ENCODE results near the gene FBXW10B.
"Not testable (repeated sequence)": the region's sequence is repeated elsewhere in the genome, so short reads cannot be mapped to it uniquely, and the experiment has no call there.

FBXW10B gene

DNA sequence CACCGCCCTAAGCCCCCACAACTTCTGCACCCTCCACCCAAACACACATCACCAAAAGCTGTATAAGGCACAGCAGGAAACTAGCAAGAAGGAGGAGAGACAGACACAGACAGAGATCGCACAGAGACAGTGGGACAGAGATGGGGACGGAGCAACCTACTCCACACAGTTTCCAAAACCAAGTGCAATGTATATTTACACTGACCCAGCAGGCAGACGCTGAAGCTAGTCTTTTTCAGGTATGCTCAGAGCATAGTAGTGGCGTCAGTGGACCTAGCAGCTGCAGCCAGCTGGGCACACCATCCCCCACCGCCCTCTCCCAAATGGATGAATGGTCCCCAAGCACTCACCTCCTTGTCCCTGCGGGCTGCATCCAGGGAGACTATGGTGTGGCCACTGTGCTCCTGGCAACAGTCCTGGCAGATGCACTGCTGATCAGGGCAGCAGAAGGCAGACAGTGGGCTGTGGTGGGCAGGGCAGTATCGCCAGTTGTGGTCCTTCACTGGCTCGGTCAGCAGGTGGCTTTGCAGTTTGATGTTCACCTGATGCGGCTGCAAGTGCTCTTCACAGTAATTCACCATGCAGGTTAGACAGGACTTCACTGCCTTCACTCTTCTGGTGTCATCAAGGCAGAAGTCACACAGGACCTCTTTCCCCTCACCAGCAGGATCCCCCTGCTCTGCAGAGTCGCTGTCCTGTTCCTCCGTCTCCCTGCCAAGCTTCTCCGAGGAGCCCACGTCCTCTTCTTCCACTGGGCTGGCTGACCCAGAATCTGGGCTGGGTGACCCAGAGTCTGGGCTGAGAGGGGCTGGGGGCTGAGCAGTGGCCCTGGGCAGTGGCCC, 31.5 kb upstream of the FBXW10B start:
- no peak for DNase-seq (ENCODE audit: low spot score)
- no peak for TF ChIP-seq CTCF (IDR thresholded peaks at IDR 0.05; ENCODE audit: extremely low read depth, insufficient read depth, missing control alignments)
- in situ Hi-C loops (cut with MboI; ENCODE audit: low pct_unique_long_range_greater_than_20kb, low sequenced_read_pairs, unreplicated experiment): no loop called here

GRCh38 chr17:15649861-15650421, 30.4 kb upstream of the FBXW10B start:
- no peak for DNase-seq (ENCODE audit: low spot score)
- no peak for TF ChIP-seq CTCF (IDR thresholded peaks at IDR 0.05; ENCODE audit: extremely low read depth, insufficient read depth, missing control alignments)
- in situ Hi-C loops (cut with MboI; ENCODE audit: low pct_unique_long_range_greater_than_20kb, low sequenced_read_pairs, unreplicated experiment): no loop called here

DNA sequence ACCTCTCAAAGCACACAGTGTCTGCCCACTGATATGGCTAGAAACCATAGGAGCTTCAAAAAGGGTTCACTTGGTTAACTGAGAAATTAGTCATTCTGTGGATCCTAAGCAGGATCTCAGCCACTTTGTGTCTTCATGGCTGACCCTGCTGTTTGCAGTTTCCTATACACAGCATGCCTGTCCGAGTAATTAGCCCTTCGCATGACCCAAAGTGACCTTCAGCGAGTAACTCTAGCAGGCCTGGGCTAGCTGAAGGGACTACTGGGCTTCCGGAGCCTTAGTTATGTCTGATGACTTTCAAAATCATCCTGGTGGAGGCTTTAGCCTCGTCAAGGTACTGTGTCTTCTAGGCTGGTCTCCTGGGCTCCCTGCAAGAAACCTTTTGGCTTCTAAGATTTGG, 28.9 kb upstream of the FBXW10B start:
- in situ Hi-C loops (cut with MboI; ENCODE audit: low pct_unique_long_range_greater_than_20kb, low sequenced_read_pairs, unreplicated experiment): no loop called here
- no peak for TF ChIP-seq CTCF (IDR thresholded peaks at IDR 0.05; ENCODE audit: extremely low read depth, insufficient read depth, missing control alignments)
- peak; percentile 1 for DNase-seq (ENCODE audit: low spot score)

DNA sequence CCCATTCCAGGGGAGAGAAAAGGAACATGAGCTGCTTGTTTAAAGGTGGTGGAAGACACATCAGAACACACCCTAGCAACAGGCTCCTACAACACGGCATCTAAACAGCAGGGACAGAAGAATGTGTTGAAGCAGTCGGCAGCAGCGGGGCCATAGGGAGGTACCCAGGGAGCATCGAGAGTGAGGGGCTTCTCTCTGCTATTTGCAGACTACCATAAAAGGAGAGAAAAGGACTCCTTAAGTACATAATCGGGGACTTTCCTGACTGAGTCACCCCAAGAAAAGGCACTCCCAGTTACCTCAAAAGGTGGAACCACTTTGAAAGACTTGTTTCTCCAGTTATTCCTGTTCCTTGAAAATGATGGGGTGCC, 26.4 kb upstream of the FBXW10B start:
- in situ Hi-C loops (cut with MboI; ENCODE audit: low pct_unique_long_range_greater_than_20kb, low sequenced_read_pairs, unreplicated experiment): not testable (repeated sequence)
- peak; percentile 1 for DNase-seq (ENCODE audit: low spot score)

- in situ Hi-C loops (cut with MboI; ENCODE audit: low pct_unique_long_range_greater_than_20kb, low sequenced_read_pairs, unreplicated experiment): not testable (repeated sequence)
- DNase-seq (ENCODE audit: low spot score): peak; percentile 1
Observed at GRCh38 chr17:15645099-15645941, 25.8 kb upstream of the FBXW10B start.

DNA sequence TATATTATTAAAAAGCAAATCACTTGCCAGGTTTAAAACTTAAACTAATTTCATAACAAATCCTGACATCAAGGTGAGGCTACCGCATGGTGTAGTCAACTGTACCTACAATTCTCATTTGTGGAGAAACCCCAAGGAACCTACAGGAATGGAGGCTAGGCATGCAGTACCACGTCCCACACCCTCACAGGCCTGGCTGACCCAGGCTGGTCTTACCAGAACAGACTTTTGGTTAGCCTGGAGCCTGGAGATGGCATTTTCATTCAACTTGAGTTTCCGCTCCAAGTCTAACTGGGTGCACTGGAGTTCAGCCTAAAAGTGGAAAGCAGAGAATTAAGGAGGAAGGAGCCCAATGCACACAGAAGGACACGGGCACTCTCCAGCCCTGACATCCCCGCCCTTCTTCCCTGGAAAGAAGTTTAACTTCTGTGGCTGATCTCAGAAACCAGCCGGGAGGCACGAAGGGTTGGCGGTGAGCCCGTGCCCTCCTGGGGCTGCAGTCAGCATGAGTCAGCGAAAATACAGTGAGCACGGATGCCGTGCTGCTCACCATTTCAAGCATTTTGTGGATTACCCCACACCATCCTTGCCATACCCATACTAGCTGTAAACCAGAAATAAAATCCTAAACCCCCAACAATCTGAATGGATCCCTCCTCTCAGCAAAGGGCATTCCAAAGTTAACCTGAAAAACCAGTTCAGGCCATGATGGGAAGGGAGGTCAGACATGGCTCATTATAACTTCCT, 23.2 kb upstream of the FBXW10B start:
- DNase-seq (ENCODE audit: low spot score); in situ Hi-C loops (cut with MboI; ENCODE audit: low pct_unique_long_range_greater_than_20kb, low sequenced_read_pairs, unreplicated experiment): not testable (repeated sequence)

GRCh38 chr17:15642014-15642413, 22.5 kb upstream of the FBXW10B start:
- DNase-seq (ENCODE audit: low spot score); in situ Hi-C loops (cut with MboI; ENCODE audit: low pct_unique_long_range_greater_than_20kb, low sequenced_read_pairs, unreplicated experiment): not testable (repeated sequence)

DNA sequence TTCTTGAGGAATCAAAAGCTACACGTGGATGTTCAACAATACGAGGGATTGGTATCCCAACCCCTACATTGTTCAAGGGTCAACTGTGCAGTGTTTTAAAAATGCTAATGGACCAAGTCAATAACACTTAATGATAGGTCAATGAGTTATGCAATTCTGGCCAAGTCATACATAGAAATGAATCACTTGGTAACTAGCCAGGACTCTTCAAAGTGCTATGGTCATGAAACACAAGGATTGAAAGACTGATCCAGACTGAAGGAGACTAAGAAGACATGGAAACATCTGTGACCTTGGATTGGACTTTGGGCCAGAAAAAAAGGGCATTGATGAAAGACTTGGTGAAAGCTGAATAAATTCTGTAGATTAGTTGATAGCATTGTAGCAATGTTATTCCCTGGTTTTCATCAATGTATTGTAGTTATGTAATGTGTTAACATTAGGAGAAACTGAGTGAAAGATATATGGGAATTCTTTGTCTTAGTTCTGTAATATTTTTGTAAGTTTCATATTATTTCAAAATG, 11.5 kb upstream of the FBXW10B start:
- in situ Hi-C loops (cut with MboI; ENCODE audit: low pct_unique_long_range_greater_than_20kb, low sequenced_read_pairs, unreplicated experiment); DNase-seq (ENCODE audit: low spot score): not testable (repeated sequence)

GRCh38 chr17:15629991-15630390, 10.5 kb upstream of the FBXW10B start:
- in situ Hi-C loops (cut with MboI; ENCODE audit: low pct_unique_long_range_greater_than_20kb, low sequenced_read_pairs, unreplicated experiment); DNase-seq (ENCODE audit: low spot score): not testable (repeated sequence)

DNA sequence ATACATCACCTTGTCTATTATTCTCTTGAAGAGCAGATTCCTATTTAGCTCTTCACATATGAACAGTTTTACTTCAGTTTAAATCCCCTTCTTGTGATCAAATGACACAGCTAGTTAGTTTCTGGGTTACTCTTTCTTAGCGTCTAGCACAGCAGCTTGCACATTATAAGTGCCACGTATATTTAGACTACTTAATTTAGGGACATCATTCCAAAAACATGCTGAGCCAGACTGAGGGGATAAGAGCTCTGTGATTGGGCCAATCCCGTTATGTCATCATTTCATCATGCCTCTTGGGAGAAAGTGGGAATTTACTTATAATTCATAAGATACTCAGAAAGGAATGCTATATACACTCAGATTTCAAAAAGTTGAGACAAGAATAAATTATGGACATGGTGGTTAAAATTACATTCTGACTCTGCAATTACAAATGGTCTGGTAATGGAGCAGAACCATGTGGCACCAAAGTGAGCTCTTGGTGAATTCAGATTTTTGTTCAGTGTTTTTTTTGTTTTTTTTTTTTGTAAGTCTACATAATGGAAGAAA, 4.2 kb upstream of the FBXW10B start:
- in situ Hi-C loops (cut with MboI; ENCODE audit: low pct_unique_long_range_greater_than_20kb, low sequenced_read_pairs, unreplicated experiment); DNase-seq (ENCODE audit: low spot score): not testable (repeated sequence)

DNA sequence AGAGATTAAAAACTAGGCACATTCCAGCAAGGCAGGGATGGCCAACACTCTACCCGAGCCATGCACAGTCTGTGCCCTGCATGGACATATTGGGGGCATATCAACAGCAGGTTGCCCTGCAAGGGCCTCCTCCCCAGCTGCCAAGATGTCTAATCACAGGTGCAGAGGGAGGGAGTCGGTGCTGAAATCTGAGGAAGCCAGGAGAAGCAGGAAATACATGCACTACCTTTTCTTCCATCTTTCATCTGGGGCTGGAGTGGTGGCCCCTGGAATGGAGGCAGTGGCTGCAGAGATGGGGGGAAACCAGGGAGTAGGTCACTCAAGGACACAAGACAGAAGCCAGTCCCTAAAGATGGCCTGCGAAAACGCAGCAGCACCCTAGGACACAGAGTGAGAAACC, 3.8 kb upstream of the FBXW10B start:
- in situ Hi-C loops (cut with MboI; ENCODE audit: low pct_unique_long_range_greater_than_20kb, low sequenced_read_pairs, unreplicated experiment): not testable (repeated sequence)

DNA sequence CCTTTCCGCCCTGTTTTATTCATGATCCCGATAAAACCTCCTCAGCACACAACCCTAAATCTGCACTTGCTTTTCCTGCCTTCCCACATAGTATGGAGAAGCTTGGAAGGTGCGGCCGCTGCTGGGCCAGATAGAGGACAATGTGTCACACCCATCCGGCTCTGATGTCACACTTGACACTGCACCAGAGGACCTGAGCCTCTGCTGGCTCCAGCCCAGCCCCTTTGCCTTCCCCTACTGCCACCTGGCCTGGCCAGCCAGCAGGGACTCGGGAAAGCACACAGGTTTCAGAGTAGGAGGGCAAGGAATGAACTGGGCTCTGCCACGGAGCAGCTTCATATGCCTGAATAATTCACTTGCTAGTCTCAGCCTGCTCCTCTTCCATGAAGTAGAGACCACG, 2.6 kb upstream of the FBXW10B start:
- DNase-seq (ENCODE audit: low spot score); in situ Hi-C loops (cut with MboI; ENCODE audit: low pct_unique_long_range_greater_than_20kb, low sequenced_read_pairs, unreplicated experiment): not testable (repeated sequence)

More for the DNA sequence above, 3.8 kb upstream of the FBXW10B start:
- not testable (repeated sequence) for DNase-seq (ENCODE audit: low spot score)

DNA sequence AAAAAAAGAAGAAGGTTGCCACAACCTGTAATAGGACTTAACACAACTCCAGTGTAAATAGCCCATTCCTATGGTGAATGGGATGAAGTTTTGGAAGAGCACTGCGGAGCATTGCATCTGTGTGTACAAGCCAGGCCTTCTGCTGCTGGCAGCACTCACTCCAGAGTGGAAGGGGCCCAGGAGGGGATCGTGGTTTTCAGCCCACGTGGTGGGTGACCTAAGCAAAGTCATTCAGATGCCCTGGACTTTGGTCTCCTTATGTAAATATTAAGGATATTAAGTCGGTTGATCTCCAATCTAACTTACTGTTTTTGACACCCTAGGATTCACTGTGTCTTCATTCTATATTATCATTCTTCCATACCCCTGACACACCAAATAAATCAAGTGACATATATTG, 2.7 kb downstream of the FBXW10B start:
- DNase-seq (ENCODE audit: low spot score); in situ Hi-C loops (cut with MboI; ENCODE audit: low pct_unique_long_range_greater_than_20kb, low sequenced_read_pairs, unreplicated experiment): not testable (repeated sequence)

All from GM13977 (cell line).